ENCODE results near the gene CAMK1D.

Gene CAMK1D

DNA sequence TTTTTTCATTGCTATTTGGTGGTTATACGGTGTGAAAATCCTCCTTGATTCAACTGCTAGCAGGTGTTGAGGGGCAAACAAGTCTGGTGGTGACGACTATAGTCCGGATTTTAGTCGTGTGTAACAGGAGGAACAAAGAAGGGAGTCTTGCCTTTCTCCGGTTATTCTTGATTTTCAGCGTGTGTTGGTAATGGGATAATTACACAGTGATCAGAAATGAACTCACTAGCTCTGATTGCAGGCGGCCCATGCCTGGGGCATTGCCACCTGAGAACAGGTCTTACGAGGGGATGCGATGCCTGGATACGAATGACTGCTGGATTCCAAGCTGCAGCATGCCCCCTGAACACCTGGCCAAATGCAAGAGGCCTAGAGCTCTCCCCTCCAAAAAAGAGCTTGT, 72.8 kb downstream of the CAMK1D start:
- no peak for DNase-seq (ENCODE audit: low read depth)
- TF ChIP-seq, protein P1, sequence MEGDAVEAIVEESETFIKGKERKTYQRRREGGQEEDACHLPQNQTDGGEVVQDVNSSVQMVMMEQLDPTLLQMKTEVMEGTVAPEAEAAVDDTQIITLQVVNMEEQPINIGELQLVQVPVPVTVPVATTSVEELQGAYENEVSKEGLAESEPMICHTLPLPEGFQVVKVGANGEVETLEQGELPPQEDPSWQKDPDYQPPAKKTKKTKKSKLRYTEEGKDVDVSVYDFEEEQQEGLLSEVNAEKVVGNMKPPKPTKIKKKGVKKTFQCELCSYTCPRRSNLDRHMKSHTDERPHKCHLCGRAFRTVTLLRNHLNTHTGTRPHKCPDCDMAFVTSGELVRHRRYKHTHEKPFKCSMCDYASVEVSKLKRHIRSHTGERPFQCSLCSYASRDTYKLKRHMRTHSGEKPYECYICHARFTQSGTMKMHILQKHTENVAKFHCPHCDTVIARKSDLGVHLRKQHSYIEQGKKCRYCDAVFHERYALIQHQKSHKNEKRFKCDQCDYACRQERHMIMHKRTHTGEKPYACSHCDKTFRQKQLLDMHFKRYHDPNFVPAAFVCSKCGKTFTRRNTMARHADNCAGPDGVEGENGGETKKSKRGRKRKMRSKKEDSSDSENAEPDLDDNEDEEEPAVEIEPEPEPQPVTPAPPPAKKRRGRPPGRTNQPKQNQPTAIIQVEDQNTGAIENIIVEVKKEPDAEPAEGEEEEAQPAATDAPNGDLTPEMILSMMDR (IDR thresholded peaks at IDR 0.05; ENCODE audit: low read depth, low read length, missing control alignments): no peak
- H3K4me3 ChIP-seq (ENCODE audit: low read depth, low read length): no peak overlapping the region

DNA sequence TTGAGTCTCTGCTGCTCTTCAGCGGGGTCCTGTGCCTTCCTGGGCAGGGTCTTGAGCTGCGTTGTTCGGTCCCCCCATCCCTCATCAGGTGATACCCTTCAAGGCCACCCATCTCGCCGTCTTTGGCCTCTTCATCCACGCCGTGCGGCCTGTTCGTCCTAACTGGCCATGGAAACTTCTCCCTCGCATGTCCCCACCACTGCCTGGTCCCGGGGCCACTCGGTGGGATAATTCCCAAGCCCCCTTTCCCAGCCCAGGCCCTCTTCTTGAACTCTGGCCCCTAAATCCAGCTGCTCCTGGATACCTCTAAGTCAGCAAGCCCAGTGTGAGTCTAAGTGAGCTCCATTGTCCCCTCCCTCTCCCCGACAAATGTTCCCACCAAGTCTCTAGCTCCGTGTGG, 74.5 kb downstream of the CAMK1D start:
- TF ChIP-seq, protein P1 (IDR thresholded peaks at IDR 0.05; ENCODE audit: low read depth, low read length, missing control alignments): no peak
- DNase-seq (ENCODE audit: low read depth): no peak
- no peak overlapping the region for H3K4me3 ChIP-seq (ENCODE audit: low read depth, low read length)

DNA sequence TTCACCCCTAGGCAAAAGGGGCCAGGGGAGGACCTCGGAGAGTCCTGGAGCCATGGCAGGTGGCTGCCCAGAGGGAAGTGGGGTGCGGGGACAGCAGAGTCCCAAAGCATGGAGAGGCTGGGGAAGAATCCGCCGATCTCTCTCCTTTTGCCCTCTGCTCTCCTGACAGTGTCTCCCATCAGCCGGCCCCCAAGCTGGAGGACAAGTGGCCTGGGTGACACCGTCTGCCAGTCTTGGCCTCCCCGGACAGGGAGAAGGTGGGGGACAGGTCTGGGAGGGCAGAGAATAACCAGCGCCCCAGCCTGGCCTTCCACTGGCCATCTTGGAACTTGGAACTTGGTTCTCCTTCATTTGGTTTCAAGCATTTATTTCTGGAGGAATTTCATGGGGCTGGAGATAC, 77.9 kb downstream of the CAMK1D start:
- no peak for DNase-seq (ENCODE audit: low read depth)
- no peak overlapping the region for H3K4me3 ChIP-seq (ENCODE audit: low read depth, low read length)
- TF ChIP-seq, protein P1 (IDR thresholded peaks at IDR 0.05; ENCODE audit: low read depth, low read length, missing control alignments): no peak

DNA sequence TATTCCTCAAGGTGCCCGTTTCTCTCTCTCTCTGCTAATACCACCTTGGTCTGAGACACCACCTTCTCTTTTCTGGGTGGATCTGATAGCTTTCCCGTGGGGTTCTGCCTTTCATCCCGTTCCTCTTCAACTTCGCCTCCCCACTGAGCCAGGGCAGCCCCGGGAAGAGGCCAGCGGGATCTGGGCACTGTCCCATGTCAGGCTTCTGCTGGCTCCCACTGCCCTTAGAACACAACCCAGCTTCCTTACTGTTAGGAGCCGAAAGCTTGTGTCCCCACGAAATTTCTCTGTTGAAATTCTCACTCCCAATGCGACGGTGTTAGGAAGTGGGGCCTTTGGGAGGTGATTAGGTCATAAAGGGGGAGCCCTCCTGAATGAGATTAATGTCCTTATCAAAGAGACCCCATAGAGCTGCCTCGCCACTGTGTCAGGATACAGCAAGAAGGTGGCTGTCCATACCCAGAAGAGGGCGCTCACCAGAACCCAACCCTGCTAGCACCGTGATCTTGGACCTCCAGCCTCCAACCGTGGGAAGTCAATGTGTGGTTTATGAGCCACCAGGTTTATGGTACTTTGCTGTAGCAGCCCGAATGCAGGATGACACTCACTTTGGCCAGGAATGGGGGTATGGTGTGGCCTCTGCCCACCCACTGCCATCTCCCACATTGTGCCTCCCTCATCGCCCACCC, 79.2 kb downstream of the CAMK1D start:
- H3K4me3 ChIP-seq (ENCODE audit: low read depth, low read length): no peak overlapping the region
- TF ChIP-seq, protein P1 (IDR thresholded peaks at IDR 0.05; ENCODE audit: low read depth, low read length, missing control alignments): peak; percentile 12
- DNase-seq (ENCODE audit: low read depth): no peak

DNA sequence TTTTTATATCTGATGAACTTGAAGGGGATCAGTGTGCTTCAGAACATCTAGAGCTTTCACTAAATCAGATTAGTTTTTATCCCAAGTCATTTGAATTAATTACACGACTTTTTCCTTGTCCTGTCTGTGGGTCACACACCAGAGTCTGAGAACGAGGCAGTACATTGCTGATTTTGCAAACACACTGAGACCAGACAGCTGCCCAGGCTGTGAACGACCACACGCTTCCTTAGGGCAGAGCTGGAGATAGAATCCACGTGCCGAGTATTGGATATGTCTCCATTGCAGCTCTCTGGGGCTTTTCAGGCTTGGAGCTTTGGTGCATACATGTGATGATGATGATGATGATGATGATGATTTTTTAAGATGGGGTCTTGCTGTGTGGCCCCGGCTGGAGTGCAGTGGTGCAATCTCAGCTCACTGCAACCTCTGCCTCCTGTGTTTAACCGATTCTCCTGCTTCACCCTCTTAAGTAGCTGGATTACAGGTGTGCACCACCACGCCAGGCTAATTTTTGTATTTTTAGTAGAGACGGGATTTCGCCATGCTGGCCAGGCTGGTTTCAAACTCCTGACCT, 81.1 kb downstream of the CAMK1D start:
- H3K4me3 ChIP-seq (ENCODE audit: low read depth, low read length): no peak overlapping the region
- TF ChIP-seq, protein P1 (IDR thresholded peaks at IDR 0.05; ENCODE audit: low read depth, low read length, missing control alignments): no peak
- DNase-seq (ENCODE audit: low read depth): no peak

DNA sequence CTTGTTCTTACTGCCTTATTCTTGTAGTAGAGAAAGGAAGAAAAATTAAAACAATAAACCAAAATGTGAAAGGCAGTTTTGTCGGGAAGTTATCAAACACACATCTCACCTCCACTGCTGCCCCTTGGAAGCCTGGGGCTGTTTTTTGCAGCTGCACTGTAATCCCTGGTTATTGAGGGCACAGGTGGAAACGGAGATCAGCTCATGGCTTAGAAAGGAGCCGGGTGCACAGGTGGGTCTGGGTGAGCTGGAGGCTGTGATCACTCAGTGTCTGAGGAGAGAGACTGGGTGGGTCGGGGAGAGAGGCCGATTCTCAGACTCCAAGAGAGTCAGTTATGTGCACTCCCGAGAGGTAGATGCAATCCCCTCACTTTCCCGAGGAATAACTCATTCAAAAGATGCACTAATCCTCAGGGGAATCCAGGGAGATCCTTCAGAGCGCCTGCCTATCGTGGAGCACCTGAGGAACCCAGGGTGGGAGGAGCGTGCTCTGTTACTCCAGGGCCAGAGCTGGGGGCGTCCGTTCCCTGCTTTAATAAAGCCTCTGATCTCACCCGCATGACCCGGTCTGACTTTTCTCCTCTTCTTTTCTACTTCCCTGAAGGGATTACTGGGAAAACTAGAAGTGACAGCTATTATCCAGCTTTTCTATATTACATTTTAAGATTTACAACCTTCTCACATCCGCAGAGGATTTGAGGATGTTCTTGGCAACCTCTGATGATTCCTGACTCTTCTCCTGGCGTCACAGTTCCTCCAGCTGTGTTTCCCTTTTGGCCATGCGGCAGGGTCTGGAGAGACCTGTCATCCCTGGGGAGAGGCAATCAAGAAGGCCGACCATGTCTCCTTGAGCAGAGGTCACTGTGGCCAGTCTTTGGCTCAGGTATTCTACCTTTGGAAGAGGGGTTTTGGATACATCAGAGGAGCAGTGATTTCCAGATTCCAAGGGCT, 82.1 kb downstream of the CAMK1D start:
- no peak overlapping the region for H3K4me3 ChIP-seq (ENCODE audit: low read depth, low read length)
- DNase-seq (ENCODE audit: low read depth): no peak
- TF ChIP-seq, protein P1 (IDR thresholded peaks at IDR 0.05; ENCODE audit: low read depth, low read length, missing control alignments): no peak
